GM12878 (cell line): Measurements from ENCODE around the gene LRRC45. TPM values are rescaled to one million over a fixed set of nuclear protein-coding genes. Genes with fewer than 3 reads are reported as not detected.
A peak's percentile ranks its signal among the peaks of the same experiment; 100 is the strongest.

Source experiments
- ATAC-seq: fragments of 200-7000 bp; cut with Tn5 transposase; 3 replicates; pipeline ENCODE4 v1.9.1; 2020; ENCODE audit warnings: mild to moderate bottlenecking, moderate library complexity
- BruUV-seq: library from RNA; stranded (reverse); fragments of 400-500 nt; replicated peaks from 2 replicates; lab custom pipeline; 2021; lab: Mats Ljungman, UMichigan
- CTCF ChIA-PET: fragments of 300-600 bp; sonication (Branson Sonifier 250); formaldehyde crosslinking; extraction: SDS; loops from one replicate; lab custom pipeline; 2021; ENCODE audit warnings: inconsistent platforms; lab: Yijun Ruan, JAX
- POLR2A ChIA-PET: fragments of 350-600 bp; formaldehyde crosslinking; extraction: SDS; loops from one replicate; lab custom pipeline; 2021; ENCODE audit warnings: inconsistent platforms; lab: Charles Lee
- RAD21 ChIA-PET: fragments of 300-600 bp; sonication (Branson Sonifier 250); formaldehyde crosslinking; loops from one replicate; lab custom pipeline; 2023; ENCODE audit warnings: antibody characterized with exemption; ENCODE audit not compliant: unreplicated experiment; lab: Charles Lee
- SMC1A ChIA-PET: fragments of 300-600 bp; sonication (Branson Sonifier 250); formaldehyde crosslinking; loops from one replicate; lab custom pipeline; 2023; ENCODE audit not compliant: unreplicated experiment, uncharacterized antibody; lab: Charles Lee
- DNase-seq: peaks from one replicate; pipeline ENCODE4 v3.0.0-alpha.2; 2011; ENCODE audit warnings: low read depth, low spot score
- FAIRE-seq: peaks from 3 replicates; lab custom pipeline; 2011; peaks lifted over from hg19 to GRCh38; lab: Jason Lieb, UNC
- H2AFZ ChIP-seq: 2 replicates; pipeline ENCODE4 v1.6.0; 2011; ENCODE audit warnings: low read depth, low read length, control low read depth; ENCODE audit not compliant: control insufficient read depth
- H3K27ac ChIP-seq: 2 replicates; pipeline ENCODE4 v1.5.1; 2011; ENCODE audit warnings: control low read depth; ENCODE audit not compliant: control insufficient read depth, insufficient read depth
- H3K27me3 ChIP-seq, 2 experiments: replicated peaks in 1 of 2; 2 replicates each; pipeline versions ENCODE4 v1.6.0 to v1.6.1; 2011; ENCODE audit warnings: low read length in 1 of 2; ENCODE audit not compliant: control insufficient read depth in 2 of 2, insufficient read depth in 2 of 2
- H3K36me3 ChIP-seq, 2 experiments: 2 replicates each; pipeline ENCODE4 v1.5.1; 2011; ENCODE audit warnings: low read length in 1 of 2; ENCODE audit not compliant: control insufficient read depth in 2 of 2, insufficient read depth in 2 of 2
- H3K4me1 ChIP-seq: 2 replicates; pipeline ENCODE4 v1.6.1; 2011; ENCODE audit warnings: mild to moderate bottlenecking, low read length, moderate library complexity, mixed read lengths; ENCODE audit not compliant: control insufficient read depth, insufficient read depth
- H3K4me2 ChIP-seq: 2 replicates; pipeline ENCODE4 v1.6.0; 2011; ENCODE audit warnings: control low read depth; ENCODE audit not compliant: control insufficient read depth, insufficient read depth
- H3K4me3 ChIP-seq: fragments of 200-600 bp; sonication (generic); 2 replicates; pipeline ENCODE4 v1.5.1; 2016
- H3K79me2 ChIP-seq: 2 replicates; pipeline ENCODE4 v1.6.0; 2011; ENCODE audit warnings: low read length; ENCODE audit not compliant: control insufficient read depth, insufficient read depth
- H3K9ac ChIP-seq: 2 replicates; pipeline ENCODE4 v1.8.0; 2011; ENCODE audit warnings: low read length, control low read depth, mixed read lengths; ENCODE audit not compliant: control insufficient read depth, insufficient read depth
- H3K9me3 ChIP-seq: replicated peaks from 3 replicates; pipeline ENCODE4 v1.5.1; 2011; ENCODE audit warnings: mild to moderate bottlenecking, low read length; ENCODE audit not compliant: control insufficient read depth, insufficient read depth
- H4K20me1 ChIP-seq: 2 replicates; pipeline ENCODE4 v1.6.0; 2011; ENCODE audit not compliant: control insufficient read depth, insufficient read depth
- GATAD2B ChIP-seq: fragments of 450-650 bp; conservative IDR thresholded peaks from 2 replicates; pipeline ENCODE4 v1.6.1; 2017; ENCODE audit warnings: low read depth, mild to moderate bottlenecking, moderate library complexity
- HCFC1 ChIP-seq: fragments of 150-350 bp; IDR thresholded peaks from 2 replicates; pipeline ENCODE4 v1.6.1; 2014; ENCODE audit warnings: low read length
- POLR2A ChIP-seq: IDR thresholded peaks from 2 replicates; pipeline ENCODE4 v1.6.1; 2011; ENCODE audit warnings: low read depth, mild to moderate bottlenecking, low read length
- STAT1 ChIP-seq: fragments of 450-650 bp; conservative IDR thresholded peaks from 2 replicates; pipeline ENCODE4 v1.6.1; 2014; ENCODE audit warnings: antibody characterized with exemption, mild to moderate bottlenecking
- ZNF207 ChIP-seq: fragments of 450-650 bp; IDR thresholded peaks from 2 replicates; pipeline ENCODE4 v1.6.1; 2014; ENCODE audit warnings: antibody characterized with exemption, mild to moderate bottlenecking, borderline replicate concordance
- ZZZ3 ChIP-seq: IDR thresholded peaks from 2 replicates; pipeline ENCODE4 v1.6.1; 2011; ENCODE audit warnings: low read depth; ENCODE audit not compliant: control insufficient read depth, insufficient read length
- WGBS: methylation state at CpG from one replicate; pipeline ENCODE4 v1.1.6; 2016; ENCODE audit warnings: low lambda C conversion rate; ENCODE audit not compliant: insufficient replicate concordance, insufficient coverage; ENCODE audit errors: missing lambda C conversion rate; 5-methylcytosine and 5-hydroxymethylcytosine counted together
- in situ Hi-C: fragments of 300-500 bp; cut with MboI; formaldehyde crosslinking; loops from 9 replicates; pipeline ENCODE4 v1.14.3; 2018; ENCODE audit warnings: mixed read lengths
- intact Hi-C: fragments of 100-400 bp; cut with micrococcal nuclease; formaldehyde crosslinking; loops from one replicate; pipeline ENCODE4 v1.14.2; 2022; ENCODE audit not compliant: unreplicated experiment
- polyA plus RNA-seq, 11 experiments: library from polyadenylated mRNA; depleted of rRNA in 4 of 11; unstranded in 6 of 11; stranded (reverse) in 5 of 11; fragments of >200 nt; fragmentation: Nextera tagmentation in 4 of 11; fragmentation: Illumina TruSeq in 1 of 11; extraction: Ambion mirVana in 4 of 11; extraction: Trizol in 1 of 11; gene quantifications; 1 replicate in 1 of 11; 2 replicates in 10 of 11; pipeline versions ENCODE4 v1.2.1 to v1.2.3, GENCODE V29; 2011 to 2016; ENCODE audit warnings: inconsistent platforms in 2 of 11, missing spikeins in 2 of 11, low read depth in 1 of 11
- total RNA-seq, 4 experiments: library from RNA; depleted of rRNA in 3 of 4; stranded (reverse); fragments of >200 nt in 3 of 4; fragmentation: Illumina TruSeq in 1 of 4; extraction: Trizol in 1 of 4; gene quantifications; 2 replicates each; pipeline versions ENCODE4 v1.2.1 to v1.2.3, GENCODE V29; 2013 to 2021
- TF ChIP-seq, protein P1 (sequence below): fragments of 450-650 bp; IDR thresholded peaks from 2 replicates; pipeline ENCODE4 v1.6.1; 2017; ENCODE audit warnings: mild to moderate bottlenecking, low read depth, inconsistent platforms; ENCODE audit not compliant: poor library complexity, severe bottlenecking

Gene LRRC45
- total and polyA plus RNA-seq, 10 of the 15 experiments (the other 5 are each of a cell fraction or from before 2014, with no cell fraction given) = 0.03 to 27.7 (median 10.4) TPM

DNA sequence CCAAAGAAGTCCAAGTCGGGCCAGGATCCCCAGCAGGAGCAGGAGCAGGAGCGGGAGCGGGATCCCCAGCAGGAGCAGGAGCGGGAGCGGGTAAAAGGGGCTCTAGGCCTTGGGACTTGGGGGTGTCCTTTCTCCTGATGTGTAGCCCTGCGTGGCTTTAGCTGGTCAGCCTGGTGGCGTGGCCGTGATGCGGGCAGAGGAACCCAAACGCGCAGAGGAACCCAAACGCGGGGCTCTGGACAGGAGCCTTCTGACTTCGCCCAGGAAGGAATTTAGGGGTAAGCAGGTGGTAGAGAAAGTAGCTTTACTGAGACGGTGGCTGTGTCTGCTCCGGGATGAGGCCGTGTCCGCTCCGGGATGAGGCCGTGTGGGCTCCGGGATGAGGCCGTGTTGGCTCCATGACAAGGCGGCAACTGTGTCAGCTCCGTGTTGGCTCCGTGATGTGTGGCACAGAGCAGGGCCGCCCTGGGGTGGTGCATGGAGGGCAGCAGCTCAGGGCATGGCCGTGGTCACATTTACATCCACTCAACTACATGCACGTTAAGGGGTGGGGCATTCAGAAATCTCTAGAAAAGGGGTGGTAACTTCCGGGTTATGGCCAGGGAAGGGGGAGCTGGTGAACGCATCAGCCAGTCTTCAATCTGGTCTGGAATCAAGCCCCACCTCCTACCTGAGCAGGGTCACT is 26.2 kb upstream of the LRRC45 start:
- no peaks in the 10 kb centered on the region for H3K27me3 ChIP-seq
- 91% methylated on average over 27 of the region's 30 CpGs for WGBS
- no peaks in the 10 kb centered on the region for H3K4me1 ChIP-seq
- no peak overlapping the region for H2AFZ ChIP-seq
- no peak overlapping the region for H3K4me3 ChIP-seq
- no peak for FAIRE-seq
- no peak overlapping the region for H3K27ac ChIP-seq
- no peaks in the 10 kb centered on the region for H3K79me2 ChIP-seq
- no peak for ATAC-seq
- no peaks in the 10 kb centered on the region for H4K20me1 ChIP-seq
- ChIA-PET RAD21 (interaction anchor here (1.0 kb wide), 1 partner anchor 26 kb away, joined by 3 read pairs; the partner anchor contains the start of genes CENPX and LRRC45), SMC1A (interaction anchor here (0.6 kb wide), 2 partner anchors 42 to 345 kb away, joined by 3 to 4 read pairs; no protein-coding TSS in a partner anchor), CTCF (interaction anchor here (0.6 to 0.7 kb wide), 2 partner anchors 181 to 189 kb away, joined by 3 to 4 read pairs; no protein-coding TSS in a partner anchor), POLR2A (interaction anchor here (0.7 kb wide), 1 partner anchor 8 kb away, joined by 3 read pairs; no protein-coding TSS in a partner anchor)
- H3K9ac ChIP-seq = no peak overlapping the region
- in situ Hi-C loops = no loop called here
- H3K36me3 ChIP-seq = peaks cover 0 to 3% of the 10 kb centered on the region in 2 experiments; a peak in 3 of 4 replicates
- intact Hi-C loops = no loop called here
- TF ChIP-seq ZNF207 = no peak
- no peak for TF ChIP-seq ZZZ3
- TF ChIP-seq HCFC1 = no peak
- TF ChIP-seq POLR2A = 0 out of 2 replicates have a peak, but pooled peaks have one; percentile 20
- no peak for TF ChIP-seq GATAD2B
- TF ChIP-seq STAT1 = no peak
- TF ChIP-seq, protein P1, sequence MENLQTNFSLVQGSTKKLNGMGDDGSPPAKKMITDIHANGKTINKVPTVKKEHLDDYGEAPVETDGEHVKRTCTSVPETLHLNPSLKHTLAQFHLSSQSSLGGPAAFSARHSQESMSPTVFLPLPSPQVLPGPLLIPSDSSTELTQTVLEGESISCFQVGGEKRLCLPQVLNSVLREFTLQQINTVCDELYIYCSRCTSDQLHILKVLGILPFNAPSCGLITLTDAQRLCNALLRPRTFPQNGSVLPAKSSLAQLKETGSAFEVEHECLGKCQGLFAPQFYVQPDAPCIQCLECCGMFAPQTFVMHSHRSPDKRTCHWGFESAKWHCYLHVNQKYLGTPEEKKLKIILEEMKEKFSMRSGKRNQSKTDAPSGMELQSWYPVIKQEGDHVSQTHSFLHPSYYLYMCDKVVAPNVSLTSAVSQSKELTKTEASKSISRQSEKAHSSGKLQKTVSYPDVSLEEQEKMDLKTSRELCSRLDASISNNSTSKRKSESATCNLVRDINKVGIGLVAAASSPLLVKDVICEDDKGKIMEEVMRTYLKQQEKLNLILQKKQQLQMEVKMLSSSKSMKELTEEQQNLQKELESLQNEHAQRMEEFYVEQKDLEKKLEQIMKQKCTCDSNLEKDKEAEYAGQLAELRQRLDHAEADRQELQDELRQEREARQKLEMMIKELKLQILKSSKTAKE = no peak
- DNase-seq = no peak
- H3K4me2 ChIP-seq = no peak overlapping the region
- BruUV-seq = TSS peak; percentile 26
- H3K9me3 ChIP-seq = no peaks in the 10 kb centered on the region
